ENCODE measurements around the gene NPDC1. TPM values are rescaled to one million over a fixed set of nuclear protein-coding genes. Genes with fewer than 3 reads are reported as not detected.

Gene NPDC1
- total RNA-seq, 1 donor from 2014 or later: 63.9 TPM

- Histone ChIP-seq H3K4me1 (peaks cover 31% of the 10 kb centered on the region), H3K4me3 (peak within 1 kb of the TSS; percentile 89), H3K36me3 (peaks cover 23% of the 10 kb centered on the region), H3K27me3 (ENCODE audit: low read depth) (no peaks in the 10 kb centered on the region), H3K27ac (replicated peaks) (peak within 1 kb of the TSS; percentile 99), H3K9me3 (replicated peaks) (no peaks in the 10 kb centered on the region)
- TF ChIP-seq CTCF (IDR thresholded peaks at IDR 0.05; ENCODE audit: borderline replicate concordance): no peak
- intact Hi-C loops (cut with micrococcal nuclease): no loop called here
- peak; percentile 99 for DNase-seq
Measured at GRCh38 chr9:137086531-137087408, 40.8 kb upstream of the NPDC1 start, which contains the start of gene MAN1B1. Gene MAN1B1 (plus strand): TSS chr9:137086985. CDS start chr9:137087000, 15 bp downstream.

DNA sequence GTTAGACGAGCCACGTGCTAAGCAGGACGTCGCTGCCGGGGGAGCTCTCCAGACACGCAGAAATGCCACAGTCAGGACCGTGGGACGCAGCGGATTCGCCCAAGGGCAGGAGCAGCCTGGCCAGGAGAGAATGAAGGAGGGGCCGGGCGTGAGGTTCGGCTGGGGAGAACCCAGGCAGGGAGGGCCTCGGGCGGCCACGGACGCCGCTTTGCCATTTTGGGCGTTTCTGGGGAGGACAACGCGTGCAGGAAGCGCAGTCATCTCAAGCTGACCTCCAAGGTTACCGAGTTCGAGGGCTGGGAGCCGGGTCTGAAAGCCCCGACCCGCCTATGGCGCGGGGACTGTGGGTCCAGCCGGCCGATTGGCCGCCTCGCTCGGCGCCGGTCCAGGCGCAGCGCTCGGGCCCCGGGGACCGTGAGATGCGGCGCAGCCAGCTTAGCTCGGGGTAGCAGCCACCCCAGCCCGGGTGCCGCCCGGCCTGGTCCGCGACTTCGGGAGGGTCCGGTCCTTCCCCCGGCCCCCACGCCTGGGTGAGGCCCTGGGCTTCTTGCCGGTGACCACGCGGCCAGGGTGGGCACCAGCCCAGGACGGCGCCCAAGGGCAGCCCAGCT, 40.0 kb upstream of the NPDC1 start:
- Histone ChIP-seq H3K9me3 (replicated peaks) (no peaks in the 10 kb centered on the region), H3K27ac (replicated peaks) (peak overlapping the region; percentile 99), H3K36me3 (peaks cover 25% of the 10 kb centered on the region), H3K4me3 (peak overlapping the region; percentile 89), H3K27me3 (ENCODE audit: low read depth) (no peaks in the 10 kb centered on the region), H3K4me1 (peaks cover 31% of the 10 kb centered on the region)
- peak; percentile 63 for DNase-seq
- intact Hi-C loops (cut with micrococcal nuclease): no loop called here
- no peak for TF ChIP-seq CTCF (IDR thresholded peaks at IDR 0.05; ENCODE audit: borderline replicate concordance)

GRCh38 chr9:137084526-137084925, 38.5 kb upstream of the NPDC1 start:
- H3K4me1 ChIP-seq: peaks cover 31% of the 10 kb centered on the region
- DNase-seq: no peak
- no peaks in the 10 kb centered on the region for H3K9me3 ChIP-seq (replicated peaks)
- H3K27ac ChIP-seq (replicated peaks): peak overlapping the region; percentile 99
- peaks cover 37% of the 10 kb centered on the region for H3K36me3 ChIP-seq
- no peak for TF ChIP-seq CTCF (IDR thresholded peaks at IDR 0.05; ENCODE audit: borderline replicate concordance)
- H3K27me3 ChIP-seq (ENCODE audit: low read depth): no peaks in the 10 kb centered on the region
- H3K4me3 ChIP-seq: no peak overlapping the region
- intact Hi-C loops (cut with micrococcal nuclease): no loop called here

DNA sequence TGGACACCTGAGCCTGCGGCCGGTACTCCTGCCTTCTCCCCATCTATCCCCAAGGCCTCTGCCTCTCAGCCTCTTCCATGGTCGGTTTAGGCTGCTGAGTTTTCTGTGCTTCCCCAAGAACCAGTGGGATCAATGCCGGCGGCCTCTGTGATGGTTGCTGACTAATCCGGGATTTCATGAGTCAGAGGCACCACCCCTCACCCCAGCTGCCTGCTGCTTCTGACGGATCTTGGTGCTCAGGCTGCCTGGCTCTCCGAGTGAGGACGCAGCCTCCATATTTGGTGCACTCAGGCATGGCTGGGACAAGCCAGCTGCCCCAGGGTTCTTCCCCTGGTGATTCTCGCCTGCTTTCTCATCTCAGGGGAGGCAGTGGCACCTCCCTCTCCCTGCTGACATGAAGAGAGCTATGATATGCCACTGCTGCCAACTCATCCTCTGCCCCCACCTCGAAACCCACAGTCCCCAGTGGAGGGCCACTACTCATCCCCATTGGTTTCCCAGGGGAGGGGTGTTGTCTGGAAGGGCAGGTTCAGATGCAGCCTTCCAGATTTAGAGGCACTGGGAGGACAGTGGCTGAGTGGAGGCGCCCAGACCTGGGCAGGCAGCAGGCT, 37.5 kb upstream of the NPDC1 start:
- H3K9me3 ChIP-seq (replicated peaks): no peaks in the 10 kb centered on the region
- H3K4me1 ChIP-seq: peaks cover 41% of the 10 kb centered on the region
- no peak overlapping the region for H3K4me3 ChIP-seq
- peak overlapping the region; percentile 18 for H3K27ac ChIP-seq (replicated peaks)
- intact Hi-C loops (cut with micrococcal nuclease): no loop called here
- TF ChIP-seq CTCF (IDR thresholded peaks at IDR 0.05; ENCODE audit: borderline replicate concordance): no peak
- peaks cover 47% of the 10 kb centered on the region for H3K36me3 ChIP-seq
- DNase-seq: no peak
- no peaks in the 10 kb centered on the region for H3K27me3 ChIP-seq (ENCODE audit: low read depth)

GRCh38 chr9:137082925-137083290, 36.9 kb upstream of the NPDC1 start:
- Histone ChIP-seq H3K9me3 (replicated peaks) (no peaks in the 10 kb centered on the region), H3K4me1 (peaks cover 42% of the 10 kb centered on the region), H3K27ac (replicated peaks) (no peak overlapping the region), H3K27me3 (ENCODE audit: low read depth) (no peaks in the 10 kb centered on the region), H3K4me3 (no peak overlapping the region), H3K36me3 (peaks cover 49% of the 10 kb centered on the region)
- no peak for DNase-seq
- intact Hi-C loops (cut with micrococcal nuclease): no loop called here
- no peak for TF ChIP-seq CTCF (IDR thresholded peaks at IDR 0.05; ENCODE audit: borderline replicate concordance)
